HEK293T (cell line): ENCODE data around the gene PLEKHA4.

Experiments
- ARNT ChIP-seq: fragments of 450-650 bp; IDR thresholded peaks from 2 replicates; pipeline ENCODE4 v1.6.1; 2017; ENCODE audit warnings: mild to moderate bottlenecking
- BHLHE40 ChIP-seq: fragments of 450-650 bp; IDR thresholded peaks from 2 replicates; pipeline ENCODE4 v1.6.1; 2016; ENCODE audit warnings: mild to moderate bottlenecking, moderate library complexity, borderline replicate concordance
- CTBP1 ChIP-seq: fragments of 450-650 bp; IDR thresholded peaks from 2 replicates; pipeline ENCODE4 v1.6.1; 2016; ENCODE audit warnings: borderline replicate concordance
- ELF4 ChIP-seq: fragments of 450-650 bp; IDR thresholded peaks from 2 replicates; pipeline ENCODE4 v1.6.1; 2017; ENCODE audit warnings: antibody characterized with exemption
- FOXA1 ChIP-seq: fragments of 450-650 bp; IDR thresholded peaks from 2 replicates; pipeline ENCODE4 v1.6.1; 2016; ENCODE audit warnings: mild to moderate bottlenecking
- FOXM1 ChIP-seq: fragments of 450-650 bp; IDR thresholded peaks from 2 replicates; pipeline ENCODE4 v1.6.1; 2017; ENCODE audit warnings: mild to moderate bottlenecking, borderline replicate concordance
- HDGF ChIP-seq: fragments of 450-650 bp; IDR thresholded peaks from 2 replicates; pipeline ENCODE4 v1.6.1; 2017; ENCODE audit warnings: antibody characterized with exemption, borderline replicate concordance
- LEF1 ChIP-seq: fragments of 450-650 bp; IDR thresholded peaks from 2 replicates; pipeline ENCODE4 v1.6.1; 2017; ENCODE audit warnings: mild to moderate bottlenecking, borderline replicate concordance
- NFRKB ChIP-seq: fragments of 450-650 bp; IDR thresholded peaks from 2 replicates; pipeline ENCODE4 v1.6.1; 2016; ENCODE audit warnings: mild to moderate bottlenecking, moderate library complexity
- PKNOX1 ChIP-seq: fragments of 450-650 bp; IDR thresholded peaks from 2 replicates; pipeline ENCODE4 v1.6.1; 2016
- SP1 ChIP-seq: fragments of 450-650 bp; IDR thresholded peaks from 2 replicates; pipeline ENCODE4 v1.6.1; 2017
- SUZ12 ChIP-seq: fragments of 450-650 bp; IDR thresholded peaks from 2 replicates; pipeline ENCODE4 v1.6.1; 2016; ENCODE audit warnings: mild to moderate bottlenecking
- TARDBP ChIP-seq: fragments of 450-650 bp; IDR thresholded peaks from 2 replicates; pipeline ENCODE4 v1.6.1; 2016
- ZNF384 ChIP-seq: fragments of 450-650 bp; IDR thresholded peaks from 2 replicates; pipeline ENCODE4 v1.6.1; 2016

GRCh38 chr19:48897181-48897580, 28.8 kb upstream of the PLEKHA4 start:
- TF ChIP-seq ELF4: no peak
- no peak for TF ChIP-seq FOXM1
- no peak for TF ChIP-seq CTBP1
- TF ChIP-seq ARNT: no peak
- TF ChIP-seq SP1: no peak
- TF ChIP-seq LEF1: no peak
- TF ChIP-seq BHLHE40: no peak
- no peak for TF ChIP-seq NFRKB
- no peak for TF ChIP-seq FOXA1
- no peak for TF ChIP-seq SUZ12
- no peak for TF ChIP-seq PKNOX1
- no peak for TF ChIP-seq HDGF
- TF ChIP-seq ZNF384: no peak
- no peak for TF ChIP-seq TARDBP
